ENCODE results near the gene ZFP42.
A peak's percentile ranks its signal among the peaks of the same experiment; 100 is the strongest.
"Not testable (repeated sequence)": the region's sequence is repeated elsewhere in the genome, so short reads cannot be mapped to it uniquely, and the experiment has no call there.

Gene ZFP42

DNA sequence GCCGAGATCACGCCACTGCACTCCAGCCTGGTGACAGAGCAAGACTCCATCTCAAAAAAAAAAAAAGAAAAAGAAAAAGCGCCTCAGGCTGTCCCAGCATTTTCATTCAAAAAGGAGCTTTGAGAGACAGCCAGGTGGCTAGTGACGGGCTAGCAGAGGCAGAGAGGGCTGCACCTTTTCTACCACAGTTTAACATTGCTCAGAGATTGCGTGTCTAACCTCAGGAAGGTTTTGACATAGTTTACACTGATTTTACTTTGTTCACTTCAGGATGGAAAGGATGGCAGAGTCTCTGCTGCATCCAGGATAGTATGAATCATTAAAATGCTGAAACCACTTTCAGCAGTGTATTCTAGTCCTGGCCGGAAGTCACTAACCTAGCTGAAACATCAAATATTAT lies 28.1 kb downstream of the ZFP42 start:
- no peak for DNase-seq

GRCh38 chr4:188025476-188025875 lies 29.9 kb downstream of the ZFP42 start:
- peak in 2 of 3 experiments; percentile 28 to 82 for DNase-seq

DNA sequence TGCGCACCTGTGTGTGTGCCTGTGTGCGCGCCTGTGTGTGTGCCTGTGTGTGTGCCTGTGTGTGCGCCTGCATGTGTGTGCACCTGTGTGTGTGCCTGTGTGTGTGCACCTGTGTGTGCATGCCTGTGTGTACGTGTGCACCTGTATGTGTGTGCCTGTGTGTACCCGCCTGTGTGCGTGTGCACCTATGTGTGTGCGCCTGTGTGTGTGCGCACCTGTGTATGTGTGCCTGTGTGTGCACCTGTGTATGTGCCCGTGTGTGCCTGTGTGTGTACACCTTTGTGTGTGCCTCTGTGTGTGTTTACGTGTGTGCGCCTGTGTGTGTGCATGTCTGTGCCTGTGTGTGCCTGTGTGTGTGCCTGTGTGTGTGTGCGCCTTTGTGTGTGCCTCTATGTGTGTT lies 33.5 kb downstream of the ZFP42 start:
- DNase-seq: no peak

DNA sequence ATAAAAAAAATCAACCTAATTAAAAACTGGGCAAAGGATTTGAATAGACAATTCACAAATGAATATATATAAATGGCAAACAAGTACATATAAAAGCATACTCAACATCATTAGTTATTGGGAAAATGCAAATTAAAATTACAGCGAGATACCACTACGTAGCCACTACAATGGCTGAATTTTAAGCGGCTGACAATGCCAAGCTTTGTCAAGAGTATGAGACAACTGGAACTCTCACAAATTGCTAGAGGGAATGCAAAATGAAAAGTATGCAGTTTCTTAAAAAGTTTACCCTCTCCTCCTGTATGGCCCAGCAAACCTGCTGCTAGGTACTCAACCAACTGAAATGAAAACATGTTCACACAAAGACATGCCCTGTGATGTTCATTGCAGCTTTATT lies 34.8 kb downstream of the ZFP42 start:
- DNase-seq: no peak

DNA sequence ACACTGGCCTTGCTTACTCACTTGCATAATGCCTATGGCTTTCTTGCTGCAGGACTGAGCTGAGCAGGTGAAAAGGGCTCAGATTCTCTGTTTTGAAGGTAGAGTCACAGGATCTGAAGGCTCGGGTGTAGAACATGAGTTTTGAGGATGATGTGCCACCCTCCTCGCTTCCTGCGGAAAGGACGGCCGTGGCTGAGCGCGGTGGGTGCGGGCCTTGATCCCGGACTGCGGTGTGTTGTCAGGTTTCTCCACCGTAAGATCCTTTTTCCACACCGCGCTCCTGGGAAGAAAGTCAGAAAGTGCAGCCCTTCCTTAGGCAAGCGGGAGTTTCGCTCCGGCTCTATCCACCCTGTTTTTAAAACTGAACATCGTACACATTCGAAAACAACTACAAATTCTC lies 36.2 kb downstream of the ZFP42 start:
- no peak for DNase-seq

GRCh38 chr4:188032170-188032569 lies 36.6 kb downstream of the ZFP42 start:
- no peak for DNase-seq

DNA sequence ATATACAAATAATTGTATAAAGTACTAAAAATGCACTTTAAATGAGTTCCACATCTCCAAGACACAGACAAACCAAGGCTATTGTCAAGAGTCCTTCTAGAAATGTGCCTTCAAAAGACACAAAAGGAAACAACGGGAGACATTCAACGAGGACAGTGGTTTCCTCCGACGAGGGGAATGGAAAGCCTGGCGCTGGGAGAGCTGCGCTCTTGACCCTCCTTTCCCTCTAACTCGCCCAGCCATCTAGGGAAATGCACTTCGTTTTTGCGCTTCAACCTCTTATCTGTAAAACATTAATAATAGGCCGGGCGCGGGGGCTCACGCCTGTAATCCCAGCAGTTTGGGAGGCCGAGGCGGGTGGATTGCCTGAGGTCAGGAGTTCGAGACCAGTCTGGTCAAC lies 37.0 kb downstream of the ZFP42 start:
- DNase-seq: no peak

DNA sequence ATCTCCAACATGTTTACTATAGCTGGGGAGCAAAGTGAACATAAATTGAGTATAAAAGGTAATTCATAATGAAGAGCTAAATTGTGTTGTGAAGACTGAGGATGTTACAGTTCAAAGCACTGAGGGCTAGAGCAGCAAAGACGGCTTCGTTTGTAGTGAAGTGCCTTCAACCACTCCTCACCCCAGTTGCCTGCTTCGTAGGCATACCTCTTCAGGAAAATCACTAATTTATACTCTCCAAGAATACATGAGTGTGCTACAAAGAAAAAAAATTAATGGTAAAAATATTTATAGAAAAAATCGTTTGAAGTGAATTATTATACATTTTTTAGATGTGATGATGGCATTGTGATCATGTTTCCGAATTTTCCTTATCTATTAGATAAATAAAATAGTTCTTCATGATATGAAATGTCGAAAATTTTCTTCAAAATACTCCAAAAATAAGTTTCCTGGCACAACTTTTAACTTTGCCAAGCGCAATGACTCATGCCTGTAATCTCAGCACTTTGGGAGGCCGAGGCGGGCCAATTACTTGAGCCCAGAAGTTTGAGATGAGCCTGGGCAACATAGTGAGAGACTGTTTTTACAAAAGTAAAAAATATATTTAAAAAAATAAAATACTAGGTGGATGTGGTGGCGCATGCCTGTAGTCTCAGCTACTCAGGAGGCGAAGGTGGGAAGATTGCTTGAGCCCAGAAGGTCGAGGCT lies 41.6 kb downstream of the ZFP42 start:
- no peak for DNase-seq

DNA sequence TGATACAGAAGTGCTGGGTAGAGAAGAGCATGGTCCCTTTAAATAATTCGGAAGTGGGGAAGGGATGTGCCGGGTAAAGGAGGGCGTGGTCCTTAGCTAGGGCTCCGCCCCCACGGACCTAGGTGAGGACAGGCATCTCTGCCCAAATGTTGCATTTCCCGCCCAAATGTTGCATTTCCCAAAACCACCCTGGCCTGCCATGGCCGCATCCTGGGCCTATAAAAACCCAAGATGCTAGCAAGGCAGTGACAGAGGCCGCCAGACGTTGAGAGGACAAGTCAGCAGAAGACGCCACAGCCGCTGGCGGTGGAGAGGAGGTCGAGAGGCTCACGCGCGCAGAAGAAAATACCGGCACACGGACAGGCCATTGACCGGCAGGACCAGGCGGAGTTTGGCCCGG lies 46.1 kb downstream of the ZFP42 start:
- no peak for DNase-seq

DNA sequence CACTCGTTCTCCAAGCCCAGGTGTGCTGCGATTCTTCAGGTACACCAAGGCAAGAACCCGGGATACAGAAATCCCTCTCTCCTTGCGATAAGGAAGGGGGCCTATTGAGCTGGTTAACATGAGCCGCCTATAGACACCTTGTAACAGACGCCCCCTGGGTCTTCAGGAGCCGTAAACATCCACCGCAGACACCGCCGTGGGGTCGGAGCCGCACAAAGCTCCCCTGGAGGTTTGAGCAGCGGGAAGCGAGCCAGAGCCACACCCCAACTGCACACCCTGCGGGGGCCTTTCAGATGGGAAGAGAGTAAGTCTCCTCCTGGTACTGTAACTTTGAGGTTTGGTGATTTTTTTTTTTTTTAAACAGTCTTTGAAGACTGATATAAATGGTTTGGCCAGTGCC lies 46.6 kb downstream of the ZFP42 start:
- DNase-seq: no peak

DNA sequence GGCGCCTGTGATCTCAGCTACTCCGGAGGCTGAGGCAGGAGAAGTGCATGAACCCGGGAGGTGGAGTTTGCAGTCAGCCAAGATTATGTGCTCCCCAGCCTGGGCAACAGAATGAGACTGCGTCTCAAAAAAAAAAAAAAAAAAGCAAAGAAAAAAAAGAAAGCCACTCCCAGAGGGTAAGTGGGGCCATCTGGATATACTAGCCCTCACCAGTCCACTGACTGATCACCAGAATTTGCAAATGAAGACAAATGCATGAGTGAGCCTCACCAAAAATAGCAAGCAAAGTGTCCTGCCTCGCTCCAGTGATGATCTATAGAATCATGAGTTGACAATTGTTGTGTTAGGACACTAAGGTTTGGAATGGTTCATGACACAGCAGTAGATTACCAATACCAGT lies 47.6 kb downstream of the ZFP42 start:
- no peak for DNase-seq

- DNase-seq: not testable (repeated sequence)
Observed at GRCh38 chr4:188045461-188045860, 49.9 kb downstream of the ZFP42 start.

- DNase-seq: no peak
Observed at GRCh38 chr4:188046657-188047056, 51.1 kb downstream of the ZFP42 start.

GRCh38 chr4:188053302-188053701 lies 57.7 kb downstream of the ZFP42 start:
- DNase-seq: no peak
